ENCODE measurements around the gene SLC25A31. TPM values are rescaled to one million over a fixed set of nuclear protein-coding genes. Genes with fewer than 3 reads are reported as not detected.

Gene SLC25A31
- polyA plus RNA-seq (0.06 TPM in 1 of 3 replicates, not detected in the others), polyA minus RNA-seq (not detected in 3 replicates)
- not detected for polyA plus RNA-seq (2011; ENCODE audit: low read depth)
- not detected in 2 replicates for polyA plus RNA-seq (2011; cell fraction: cytosol; rRNA removed)
- not detected in 2 replicates for polyA plus RNA-seq (2011; cell fraction: nucleus; rRNA removed)
- not detected in 2 replicates for polyA plus RNA-seq (2012; ENCODE audit: low replicate concordance)
- polyA minus RNA-seq (2011; cell fraction: cytosol; rRNA and poly(A)+ RNA removed) = not detected
- polyA minus RNA-seq (2011; cell fraction: nucleus; rRNA and poly(A)+ RNA removed) = not detected in 2 replicates

- H3K4me1 ChIP-seq (ENCODE audit: control insufficient read depth, extremely low read depth, insufficient read depth, low read length) = peaks cover 5% of the 10 kb centered on the region
- no peak for DNase-seq (ENCODE audit: low read depth, low spot score)
- H3K9me3 ChIP-seq (ENCODE audit: control insufficient read depth, low read depth, low read length) = no peaks in the 10 kb centered on the region
- no peak within 1 kb of the TSS for H3K9ac ChIP-seq (ENCODE audit: control insufficient read depth, extremely low read depth, insufficient read depth, low read length)
- FAIRE-seq = no peak
- no peak within 1 kb of the TSS for H3K4me2 ChIP-seq (ENCODE audit: control insufficient read depth, extremely low read depth, insufficient read depth, low read depth, low read length)
- no peak within 1 kb of the TSS for H3K4me3 ChIP-seq (ENCODE audit: control insufficient read depth in 2 of 3, extremely low read depth in 1 of 3, insufficient read depth in 2 of 3, low read depth in 1 of 3, low read length in 3 of 3)
- dilution Hi-C loops (cut with MboI; ENCODE audit: extremely low pct_ligation_motif_present, low sequenced_read_pairs) = no loop called here
- H4K20me1 ChIP-seq (ENCODE audit: control insufficient read depth, extremely low read depth, insufficient read depth, low read length) = no peaks in the 10 kb centered on the region
- no peak within 1 kb of the TSS for H3K27ac ChIP-seq (ENCODE audit: control insufficient read depth, insufficient read depth, low read length)
- H3K79me2 ChIP-seq (ENCODE audit: control insufficient read depth, insufficient read depth, low read length) = no peaks in the 10 kb centered on the region
- no peaks in the 10 kb centered on the region for H3K36me3 ChIP-seq (ENCODE audit: control insufficient read depth in 2 of 2, extremely low read depth in 1 of 2, insufficient read depth in 2 of 2, low read length in 2 of 2)
- no peak for TF ChIP-seq CTCF (optimal IDR thresholded peaks at IDR 0.05 in 1 of 3, IDR thresholded peaks at IDR 0.05 in 1 of 3, conservative IDR thresholded peaks at IDR 0.05 in 1 of 3; ENCODE audit: extremely low read depth in 1 of 3, insufficient read depth in 2 of 3, low read length in 3 of 3)
- TF ChIP-seq EZH2 (IDR thresholded peaks at IDR 0.05; ENCODE audit: low read length) = no peak
- H3K27me3 ChIP-seq (ENCODE audit: control insufficient read depth, extremely low read depth, insufficient read depth, low read length) = no peaks in the 10 kb centered on the region
- no peak within 1 kb of the TSS for H2AFZ ChIP-seq (ENCODE audit: control insufficient read depth, low read length)
- no peaks in the 10 kb centered on the region for H3K9me1 ChIP-seq (ENCODE audit: control insufficient read depth, extremely low read depth, insufficient read depth, low read length)
Observed at GRCh38 chr4:127730142-127730913, at the start of gene SLC25A31. TSS of gene SLC25A31 (plus strand) at chr4:127730400. CDS start at chr4:127730546, 146 bp downstream.

GRCh38 chr4:127685292-127685691 is 44.9 kb upstream of the SLC25A31 start:
- H3K4me1 ChIP-seq (ENCODE audit: control insufficient read depth, extremely low read depth, insufficient read depth, low read length) = peaks cover 15% of the 10 kb centered on the region
- TF ChIP-seq EZH2 (IDR thresholded peaks at IDR 0.05; ENCODE audit: low read length) (no peak), CTCF (optimal IDR thresholded peaks at IDR 0.05 in 1 of 3, IDR thresholded peaks at IDR 0.05 in 1 of 3, conservative IDR thresholded peaks at IDR 0.05 in 1 of 3; ENCODE audit: extremely low read depth in 1 of 3, insufficient read depth in 2 of 3, low read length in 3 of 3) (no peak)
- no peak overlapping the region for H3K27ac ChIP-seq (ENCODE audit: control insufficient read depth, insufficient read depth, low read length)
- no peak for DNase-seq (ENCODE audit: low read depth, low spot score)
- dilution Hi-C loops (cut with MboI; ENCODE audit: extremely low pct_ligation_motif_present, low sequenced_read_pairs) = no loop called here
- H2AFZ ChIP-seq (ENCODE audit: control insufficient read depth, low read length) = no peak overlapping the region
- H3K9me3 ChIP-seq (ENCODE audit: control insufficient read depth, low read depth, low read length) = no peaks in the 10 kb centered on the region
- peak; percentile 13 for FAIRE-seq
- H3K27me3 ChIP-seq (ENCODE audit: control insufficient read depth, extremely low read depth, insufficient read depth, low read length) = no peaks in the 10 kb centered on the region
- no peak overlapping the region for H3K4me3 ChIP-seq (ENCODE audit: control insufficient read depth in 2 of 3, extremely low read depth in 1 of 3, insufficient read depth in 2 of 3, low read depth in 1 of 3, low read length in 3 of 3)
- no peak overlapping the region for H3K4me2 ChIP-seq (ENCODE audit: control insufficient read depth, extremely low read depth, insufficient read depth, low read depth, low read length)
- H3K79me2 ChIP-seq (ENCODE audit: control insufficient read depth, insufficient read depth, low read length) = no peaks in the 10 kb centered on the region
- H3K9ac ChIP-seq (ENCODE audit: control insufficient read depth, extremely low read depth, insufficient read depth, low read length) = no peak overlapping the region
- peaks cover 0 to 3% of the 10 kb centered on the region in 2 experiments for H3K36me3 ChIP-seq (ENCODE audit: control insufficient read depth in 2 of 2, extremely low read depth in 1 of 2, insufficient read depth in 2 of 2, low read length in 2 of 2)
- H4K20me1 ChIP-seq (ENCODE audit: control insufficient read depth, extremely low read depth, insufficient read depth, low read length) = no peaks in the 10 kb centered on the region
- no peaks in the 10 kb centered on the region for H3K9me1 ChIP-seq (ENCODE audit: control insufficient read depth, extremely low read depth, insufficient read depth, low read length)

Data from keratinocyte (primary cell).